D341Med (cell line): ENCODE data around the gene ABCA7.

Experiments used
- DNase-seq: peaks from one replicate; pipeline ENCODE4 v3.0.0; 2012; ENCODE audit warnings: low spot score

Gene ABCA7

DNA sequence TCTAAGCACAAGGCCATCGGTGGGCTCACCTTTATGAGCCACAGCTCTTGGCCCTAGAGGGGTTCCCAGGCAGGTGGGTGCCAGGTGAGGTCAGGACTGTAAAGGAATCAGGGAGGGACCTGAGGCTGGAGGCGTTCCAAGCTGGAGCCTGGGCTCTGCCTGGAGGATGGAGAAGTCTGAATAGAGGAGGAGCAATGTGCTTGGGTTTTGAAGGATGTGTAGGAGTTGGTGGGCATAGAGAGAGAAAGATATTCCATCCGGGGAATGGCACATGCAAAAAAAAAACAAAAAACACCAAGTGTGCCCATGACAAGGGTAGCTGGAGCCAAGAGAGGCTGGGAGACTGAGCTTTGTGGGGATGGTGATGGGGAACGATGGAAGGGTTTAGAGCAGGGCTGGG, 37.3 kb upstream of the ABCA7 start:
- DNase-seq: no peak

DNA sequence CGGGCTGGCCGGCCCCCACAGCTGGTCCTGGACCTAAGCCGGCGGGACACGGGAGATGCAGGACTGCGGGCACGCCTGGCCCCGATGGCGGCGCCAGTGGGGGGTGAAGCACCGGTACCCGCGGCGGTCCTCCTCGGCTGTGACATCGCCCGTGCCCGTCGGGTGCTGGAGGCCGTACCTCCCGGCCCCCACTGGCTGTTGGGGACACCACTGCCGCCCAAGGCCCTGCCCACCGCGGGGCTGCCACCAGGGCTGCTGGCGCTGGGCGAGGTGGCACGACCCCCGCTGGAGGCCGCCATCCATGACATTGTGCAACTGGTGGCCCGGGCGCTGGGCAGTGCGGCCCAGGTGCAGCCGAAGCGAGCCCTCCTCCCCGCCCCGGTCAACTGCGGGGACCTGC, 36.6 kb upstream of the ABCA7 start:
- DNase-seq: no peak

DNA sequence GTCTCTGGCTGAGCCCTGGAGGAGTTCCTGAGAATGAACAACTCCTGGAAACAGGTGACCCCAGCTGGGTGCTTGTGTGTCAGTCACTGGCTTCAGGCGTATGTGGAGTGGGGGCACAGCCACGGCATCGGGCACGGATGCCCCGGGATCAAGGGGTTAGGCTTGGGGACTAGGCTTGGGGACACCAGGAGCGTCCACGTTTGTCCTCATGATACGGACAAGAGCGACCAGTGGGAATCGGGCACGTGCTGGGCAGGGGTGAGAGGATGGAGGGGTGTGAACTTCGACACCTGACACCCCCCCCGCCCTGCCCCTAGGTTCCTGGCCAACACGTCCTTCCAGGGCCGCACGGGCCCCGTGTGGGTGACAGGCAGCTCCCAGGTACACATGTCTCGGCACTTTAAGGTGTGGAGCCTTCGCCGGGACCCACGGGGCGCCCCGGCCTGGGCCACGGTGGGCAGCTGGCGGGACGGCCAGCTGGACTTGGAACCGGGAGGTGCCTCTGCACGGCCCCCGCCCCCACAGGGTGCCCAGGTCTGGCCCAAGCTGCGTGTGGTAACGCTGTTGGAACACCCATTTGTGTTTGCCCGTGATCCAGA, 35.6 kb upstream of the ABCA7 start:
- DNase-seq: no peak

DNA sequence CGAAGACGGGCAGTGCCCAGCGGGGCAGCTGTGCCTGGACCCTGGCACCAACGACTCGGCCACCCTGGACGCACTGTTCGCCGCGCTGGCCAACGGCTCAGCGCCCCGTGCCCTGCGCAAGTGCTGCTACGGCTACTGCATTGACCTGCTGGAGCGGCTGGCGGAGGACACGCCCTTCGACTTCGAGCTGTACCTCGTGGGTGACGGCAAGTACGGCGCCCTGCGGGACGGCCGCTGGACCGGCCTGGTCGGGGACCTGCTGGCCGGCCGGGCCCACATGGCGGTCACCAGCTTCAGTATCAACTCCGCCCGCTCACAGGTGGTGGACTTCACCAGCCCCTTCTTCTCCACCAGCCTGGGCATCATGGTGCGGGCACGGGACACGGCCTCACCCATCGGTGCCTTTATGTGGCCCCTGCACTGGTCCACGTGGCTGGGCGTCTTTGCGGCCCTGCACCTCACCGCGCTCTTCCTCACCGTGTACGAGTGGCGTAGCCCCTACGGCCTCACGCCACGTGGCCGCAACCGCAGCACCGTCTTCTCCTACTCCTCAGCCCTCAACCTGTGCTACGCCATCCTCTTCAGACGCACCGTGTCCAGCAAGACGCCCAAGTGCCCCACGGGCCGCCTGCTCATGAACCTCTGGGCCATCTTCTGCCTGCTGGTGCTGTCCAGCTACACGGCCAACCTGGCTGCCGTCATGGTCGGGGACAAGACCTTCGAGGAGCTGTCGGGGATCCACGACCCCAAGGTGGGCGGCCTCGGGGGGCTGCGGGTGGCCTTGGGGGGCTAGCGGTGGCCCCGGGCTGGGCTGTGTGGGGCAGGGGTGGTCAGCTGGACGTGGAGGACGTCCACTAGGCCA, 34.9 kb upstream of the ABCA7 start:
- DNase-seq: no peak

DNA sequence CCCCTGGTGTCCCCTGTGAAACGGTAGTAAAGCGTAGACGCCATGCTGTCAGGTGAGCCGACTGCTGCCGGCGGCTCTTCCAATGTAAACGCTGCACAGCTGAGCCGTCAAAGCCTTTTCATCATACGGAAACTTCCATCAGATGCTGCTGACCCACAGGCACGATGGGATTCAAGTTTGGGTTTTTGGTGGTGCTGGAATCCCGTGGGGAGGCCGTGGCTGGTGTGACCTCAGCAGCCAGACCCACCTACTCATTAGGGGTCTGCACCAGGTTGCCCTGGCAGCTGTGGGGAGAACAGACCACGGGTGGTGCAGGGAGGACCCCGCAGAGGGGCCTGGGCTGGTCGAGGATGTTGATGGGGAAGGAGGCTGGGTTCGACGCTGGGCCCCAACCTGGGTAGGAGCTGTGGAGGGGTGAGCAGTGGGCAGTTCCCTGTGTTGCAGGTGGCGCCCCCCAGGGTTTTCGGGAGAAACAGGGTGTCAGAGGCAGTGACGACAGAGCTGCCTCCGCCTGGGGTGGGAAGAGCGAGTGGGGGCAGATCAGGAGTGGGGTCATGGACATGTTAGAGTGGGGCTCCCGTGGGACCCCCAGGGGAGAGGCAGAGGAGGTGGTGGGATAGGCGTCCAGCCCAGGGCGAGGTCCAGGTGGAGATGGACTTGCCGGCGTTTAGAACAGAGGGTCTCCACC, 33.1 kb upstream of the ABCA7 start:
- DNase-seq: no peak

DNA sequence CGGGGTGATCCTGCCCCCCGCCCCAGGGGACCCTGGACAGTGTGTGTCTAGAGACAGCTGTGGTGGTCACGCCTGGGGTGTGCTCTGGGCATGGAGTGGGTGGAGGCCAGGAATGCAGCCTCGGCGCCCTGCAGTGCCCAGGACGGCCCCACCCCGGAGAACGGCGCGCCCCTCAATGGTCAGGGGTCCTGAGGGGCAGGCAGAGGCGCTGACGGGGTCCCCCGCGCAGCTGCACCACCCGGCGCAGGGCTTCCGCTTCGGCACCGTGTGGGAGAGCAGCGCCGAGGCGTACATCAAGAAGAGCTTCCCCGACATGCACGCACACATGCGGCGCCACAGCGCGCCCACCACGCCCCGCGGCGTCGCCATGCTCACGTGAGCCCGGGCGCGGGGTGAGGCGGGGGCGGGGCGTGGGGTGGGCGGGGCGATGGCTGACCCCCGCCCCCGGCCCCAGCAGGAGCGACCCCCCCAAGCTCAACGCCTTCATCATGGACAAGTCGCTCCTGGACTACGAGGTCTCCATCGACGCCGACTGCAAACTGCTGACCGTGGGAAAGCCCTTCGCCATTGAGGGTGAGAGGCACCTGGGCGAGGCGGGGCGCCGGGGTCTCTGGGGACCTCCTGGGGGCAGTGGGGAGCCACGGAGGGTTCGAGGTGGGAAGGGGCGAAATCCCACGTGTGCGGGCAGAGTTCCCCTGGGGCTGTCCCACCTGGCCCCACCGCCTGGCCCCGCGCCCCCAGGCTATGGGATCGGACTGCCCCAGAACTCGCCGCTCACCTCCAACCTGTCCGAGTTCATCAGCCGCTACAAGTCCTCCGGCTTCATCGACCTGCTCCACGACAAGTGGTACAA, 32.3 kb upstream of the ABCA7 start:
- no peak for DNase-seq

DNA sequence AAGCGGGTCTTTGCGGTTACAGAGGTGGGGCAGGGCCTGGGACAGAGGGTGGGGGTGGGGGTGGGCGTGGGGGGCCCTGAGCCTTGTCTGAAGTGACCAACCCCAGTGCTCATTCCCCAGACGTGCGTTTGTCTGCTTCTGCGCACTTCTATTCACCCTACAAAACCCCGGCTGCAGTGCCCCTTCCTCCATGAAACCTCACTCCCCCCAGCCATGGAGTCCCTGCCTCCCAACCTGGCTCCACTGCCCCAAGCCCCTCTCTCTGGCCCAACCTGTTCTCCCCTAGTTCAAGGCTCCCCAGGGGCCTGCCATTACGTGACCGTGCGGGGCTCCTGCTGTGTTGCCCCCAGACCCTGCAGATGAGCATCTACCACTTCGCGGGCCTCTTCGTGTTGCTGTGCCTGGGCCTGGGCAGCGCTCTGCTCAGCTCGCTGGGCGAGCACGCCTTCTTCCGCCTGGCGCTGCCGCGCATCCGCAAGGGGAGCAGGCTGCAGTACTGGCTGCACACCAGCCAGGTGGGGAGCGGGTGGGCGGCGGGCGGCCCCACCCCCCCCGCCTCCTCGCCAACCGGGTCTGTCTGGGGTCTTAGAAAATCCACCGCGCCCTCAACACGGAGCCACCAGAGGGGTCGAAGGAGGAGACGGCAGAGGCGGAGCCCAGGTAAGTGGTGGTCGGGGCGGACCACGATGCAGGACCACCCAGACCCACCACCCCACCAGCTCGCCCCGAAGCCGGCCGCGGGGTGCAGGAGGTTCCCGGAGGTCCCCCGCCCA, 31.5 kb upstream of the ABCA7 start:
- DNase-seq: peak; percentile 49

DNA sequence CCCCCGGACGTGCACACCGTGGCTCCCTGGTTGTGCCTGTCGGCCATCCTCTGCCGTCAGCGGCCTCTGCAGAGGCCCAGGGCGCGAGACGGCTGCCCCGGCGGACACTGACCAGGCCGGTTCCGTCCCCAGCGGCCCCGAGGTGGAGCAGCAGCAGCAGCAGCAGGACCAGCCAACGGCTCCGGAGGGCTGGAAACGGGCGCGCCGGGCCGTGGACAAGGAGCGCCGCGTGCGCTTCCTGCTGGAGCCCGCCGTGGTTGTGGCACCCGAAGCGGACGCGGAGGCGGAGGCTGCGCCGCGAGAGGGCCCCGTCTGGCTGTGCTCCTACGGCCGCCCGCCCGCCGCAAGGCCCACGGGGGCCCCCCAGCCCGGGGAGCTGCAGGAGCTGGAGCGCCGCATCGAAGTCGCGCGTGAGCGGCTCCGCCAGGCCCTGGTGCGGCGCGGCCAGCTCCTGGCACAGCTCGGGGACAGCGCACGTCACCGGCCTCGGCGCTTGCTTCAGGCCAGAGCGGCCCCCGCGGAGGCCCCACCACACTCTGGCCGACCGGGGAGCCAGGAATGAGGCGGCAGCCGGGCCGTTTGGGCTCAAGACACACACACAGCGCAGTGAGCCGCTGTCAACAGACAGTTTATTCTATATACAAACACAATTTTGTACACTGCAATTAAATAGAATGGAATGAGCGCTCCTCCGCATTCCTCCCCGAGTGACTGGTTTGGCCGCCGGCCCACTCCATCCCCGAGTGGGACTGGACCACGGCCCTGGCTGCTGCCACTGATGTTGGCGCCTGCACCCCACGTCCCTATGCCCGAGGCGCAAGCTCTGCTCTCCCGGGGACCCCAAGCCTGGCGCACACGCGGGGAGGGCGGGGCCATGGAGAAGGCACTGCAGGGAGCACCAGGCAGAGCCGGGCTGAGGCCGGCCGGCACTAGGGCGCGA, 30.6 kb upstream of the ABCA7 start:
- DNase-seq: peak; percentile 47

DNA sequence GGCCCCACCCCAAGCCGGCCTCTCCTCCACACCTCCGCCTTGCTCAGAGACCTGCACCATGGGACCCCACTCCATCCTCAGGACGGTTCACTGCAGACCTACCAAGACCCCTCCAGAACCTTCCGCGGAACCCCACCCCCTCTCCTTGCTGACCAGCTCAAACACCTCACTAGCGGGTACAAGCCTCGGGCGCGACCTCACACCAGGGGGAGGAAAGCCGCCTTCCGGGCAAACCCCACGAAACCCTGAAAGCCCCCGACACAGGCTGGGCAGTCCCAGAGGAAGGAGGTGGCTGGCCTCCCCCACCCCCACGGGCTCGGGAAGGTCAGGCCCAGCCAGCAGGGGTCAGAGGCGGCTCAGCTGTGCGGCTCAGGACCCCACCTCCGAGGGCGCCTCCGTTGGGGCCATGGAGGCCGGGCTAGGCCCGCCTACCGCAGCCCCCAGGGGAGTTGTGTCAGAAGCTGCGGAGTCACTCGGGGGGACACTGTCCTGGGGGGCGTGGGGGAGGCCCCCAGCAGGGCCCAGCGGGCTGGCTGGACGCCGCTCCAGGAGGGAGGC, 29.8 kb upstream of the ABCA7 start:
- no peak for DNase-seq

DNA sequence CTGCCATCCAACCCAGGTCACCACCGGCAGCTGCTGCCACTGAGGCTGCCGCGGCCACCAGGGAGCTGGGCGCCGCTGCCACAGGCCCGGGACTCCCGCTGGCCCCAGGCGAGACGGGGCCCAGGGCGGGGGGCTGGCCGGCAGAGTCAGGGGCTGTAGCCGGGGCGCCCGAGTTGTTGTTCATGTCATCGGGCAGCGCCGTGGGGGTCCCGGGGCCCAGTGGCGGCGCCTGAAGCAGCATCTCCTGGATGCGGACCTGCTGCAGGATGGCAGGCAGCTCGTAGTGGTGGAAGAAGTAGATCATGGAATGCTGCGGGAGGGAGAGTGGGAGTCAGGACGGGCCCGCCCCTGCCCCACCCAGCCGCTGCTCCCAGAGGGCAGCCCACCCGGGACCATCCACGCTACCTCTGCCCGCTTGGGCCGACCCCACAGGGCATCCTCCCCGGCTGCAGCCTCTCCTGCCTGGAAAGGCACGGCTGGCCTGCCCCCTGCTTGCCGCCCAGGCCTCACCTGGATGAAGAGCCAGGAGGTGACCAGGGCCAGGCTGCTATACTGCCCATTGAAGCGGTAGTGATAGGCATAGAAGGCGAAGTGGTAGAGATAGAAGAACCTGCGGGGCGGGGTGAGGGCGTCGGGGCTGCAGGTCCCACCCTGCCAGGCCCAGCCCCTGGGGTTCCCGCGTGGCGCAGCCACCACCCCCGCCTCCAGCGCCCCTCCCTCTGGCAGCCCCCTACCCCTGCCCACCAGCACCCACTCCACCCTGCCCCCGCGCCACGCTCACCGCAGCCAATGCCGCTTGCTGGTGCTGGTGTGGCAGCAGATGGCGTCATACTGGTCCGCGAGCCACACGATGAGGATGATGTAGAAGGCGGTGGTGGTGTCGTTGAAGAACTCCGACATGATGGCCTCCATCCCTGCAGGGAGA, 29.1 kb upstream of the ABCA7 start:
- DNase-seq: no peak

DNA sequence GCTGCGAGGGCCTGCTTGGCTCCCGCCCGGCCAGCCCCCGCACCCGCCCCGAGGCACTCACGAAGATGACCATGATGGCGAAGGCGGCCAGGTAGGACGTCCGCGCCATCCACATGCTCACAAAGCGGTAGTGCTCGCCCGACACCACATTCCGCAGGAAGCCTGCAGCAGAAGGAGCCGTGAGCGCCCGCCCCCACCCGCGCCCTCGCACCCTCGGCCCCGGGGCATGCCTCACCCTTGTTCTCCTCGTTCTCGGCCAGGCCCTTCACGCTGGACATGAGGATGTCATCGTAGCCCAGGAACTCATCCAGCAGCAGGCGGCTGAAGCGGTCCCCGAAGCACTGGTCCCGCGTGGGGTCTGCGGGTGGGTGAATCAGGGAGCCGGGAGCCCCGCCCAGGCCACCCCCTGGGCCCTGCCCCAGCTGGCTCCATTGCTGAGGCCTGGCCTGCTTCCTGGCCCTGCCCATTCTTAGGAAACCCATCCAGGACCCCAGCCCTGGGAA, 28.0 kb upstream of the ABCA7 start:
- DNase-seq: no peak

DNA sequence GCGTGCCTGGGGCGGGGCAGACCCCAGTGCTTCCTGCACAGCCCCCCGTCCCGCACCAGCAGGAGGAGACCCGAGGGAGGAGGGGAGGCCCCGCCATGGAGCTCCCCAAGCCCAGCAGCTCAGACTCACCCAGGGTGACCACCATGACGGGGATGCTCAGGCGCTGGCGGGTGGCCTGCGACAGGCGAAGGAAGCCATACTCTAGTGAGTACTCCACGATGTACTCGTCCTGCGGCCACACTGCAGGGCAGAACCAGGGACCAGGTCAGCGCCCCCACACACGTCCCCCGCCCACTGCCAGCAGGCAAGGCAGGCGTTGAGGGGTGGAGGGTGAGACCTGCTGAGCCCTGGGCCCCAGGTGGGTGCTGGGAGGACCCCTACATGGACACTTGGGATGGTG, 27.6 kb upstream of the ABCA7 start:
- no peak for DNase-seq

DNA sequence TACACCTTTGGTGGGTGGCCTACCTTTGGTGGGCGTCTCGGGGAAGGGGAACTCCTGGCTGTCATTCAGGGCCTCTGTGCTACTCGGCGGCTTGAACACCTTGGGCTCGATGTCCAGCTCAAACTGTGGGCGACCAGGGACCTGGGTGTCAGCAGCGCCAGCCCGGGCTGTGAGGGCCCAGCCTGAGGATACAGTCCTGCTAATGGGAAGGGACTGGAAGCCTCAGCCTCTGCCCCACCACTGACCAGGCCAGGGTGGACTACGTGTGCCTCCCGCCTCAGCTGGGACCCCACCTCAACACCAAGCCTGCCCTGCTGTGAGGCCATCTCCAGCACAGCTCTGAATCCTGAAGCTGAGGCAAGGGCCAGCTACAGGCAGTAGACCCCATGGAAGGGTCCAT, 26.7 kb upstream of the ABCA7 start:
- DNase-seq: no peak

DNA sequence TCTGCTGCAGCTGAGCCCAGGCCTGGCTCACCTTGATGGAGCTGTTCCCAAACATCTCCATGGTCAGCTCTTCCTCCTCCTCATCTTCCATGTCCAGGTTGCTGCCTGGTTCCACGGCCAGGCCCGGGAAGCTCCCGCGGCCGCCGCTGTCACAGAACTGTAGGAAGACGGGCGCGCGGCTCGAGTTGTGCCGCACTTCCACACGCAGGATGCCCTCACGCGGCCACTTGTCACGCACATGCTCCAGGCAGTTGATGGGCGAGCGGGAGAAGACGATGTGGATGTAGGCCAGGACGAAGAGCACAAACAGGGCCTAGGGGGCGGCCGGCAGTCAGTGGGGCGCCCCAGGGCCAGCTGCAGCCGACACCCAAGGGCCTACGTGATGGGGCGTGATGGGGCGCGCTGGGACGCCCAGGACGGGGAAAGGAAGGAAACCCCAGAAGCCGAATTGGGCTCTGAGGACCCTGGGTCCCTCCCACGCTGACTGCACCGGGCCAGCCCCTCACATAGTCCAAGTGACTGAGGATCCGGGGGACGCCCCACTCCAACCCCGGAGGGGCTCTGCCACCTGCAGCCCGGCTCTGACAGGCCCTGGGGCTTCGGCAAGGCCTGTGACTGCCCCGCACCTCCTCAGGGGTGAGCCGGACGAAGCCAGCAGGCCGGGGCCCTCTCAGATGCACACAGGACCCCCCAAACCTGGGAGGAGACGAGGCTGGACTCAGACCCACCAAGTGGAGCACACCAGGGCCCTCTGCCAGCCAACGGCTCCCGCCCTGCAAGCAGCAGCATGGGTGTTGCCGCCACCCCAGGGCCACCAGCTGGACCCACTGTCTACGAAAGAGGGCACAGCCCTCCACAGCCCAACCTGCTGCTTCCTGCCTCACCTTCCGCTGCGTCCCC, 25.5 kb upstream of the ABCA7 start:
- no peak for DNase-seq

DNA sequence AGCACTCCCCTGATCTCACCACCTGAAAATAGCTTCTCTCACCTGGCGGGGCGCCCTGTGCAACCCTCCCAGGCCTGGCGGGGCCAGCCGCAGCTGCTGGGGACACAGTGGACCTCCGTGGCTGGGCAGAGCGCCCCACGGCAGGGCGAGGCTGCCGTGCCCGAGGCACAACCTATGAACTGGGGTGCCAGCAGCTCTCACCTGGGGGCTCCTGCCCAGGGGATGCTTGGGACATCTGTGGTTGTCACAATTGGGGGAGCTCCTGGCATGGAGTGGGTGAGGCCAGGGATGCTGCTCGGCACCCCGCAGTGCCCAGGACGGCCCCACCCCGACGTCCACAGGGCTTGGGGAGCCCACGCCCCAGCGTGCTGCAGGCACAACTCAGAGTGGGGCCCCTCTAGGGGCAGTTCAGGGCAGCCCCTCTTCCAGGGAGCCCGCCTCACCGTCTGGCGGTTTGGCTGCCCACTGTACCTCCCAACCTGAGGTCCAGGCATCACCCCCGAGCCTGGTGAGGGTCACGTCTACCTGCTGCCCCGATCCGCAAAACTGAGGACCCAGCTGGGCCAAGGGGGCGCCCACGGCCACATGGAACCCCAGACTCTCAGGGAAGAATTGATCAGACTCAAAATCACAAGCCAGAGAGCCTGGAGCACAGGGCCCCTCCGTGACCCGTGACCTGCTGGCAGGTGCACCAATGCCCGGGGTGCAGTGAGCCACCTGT, 24.7 kb upstream of the ABCA7 start:
- no peak for DNase-seq

DNA sequence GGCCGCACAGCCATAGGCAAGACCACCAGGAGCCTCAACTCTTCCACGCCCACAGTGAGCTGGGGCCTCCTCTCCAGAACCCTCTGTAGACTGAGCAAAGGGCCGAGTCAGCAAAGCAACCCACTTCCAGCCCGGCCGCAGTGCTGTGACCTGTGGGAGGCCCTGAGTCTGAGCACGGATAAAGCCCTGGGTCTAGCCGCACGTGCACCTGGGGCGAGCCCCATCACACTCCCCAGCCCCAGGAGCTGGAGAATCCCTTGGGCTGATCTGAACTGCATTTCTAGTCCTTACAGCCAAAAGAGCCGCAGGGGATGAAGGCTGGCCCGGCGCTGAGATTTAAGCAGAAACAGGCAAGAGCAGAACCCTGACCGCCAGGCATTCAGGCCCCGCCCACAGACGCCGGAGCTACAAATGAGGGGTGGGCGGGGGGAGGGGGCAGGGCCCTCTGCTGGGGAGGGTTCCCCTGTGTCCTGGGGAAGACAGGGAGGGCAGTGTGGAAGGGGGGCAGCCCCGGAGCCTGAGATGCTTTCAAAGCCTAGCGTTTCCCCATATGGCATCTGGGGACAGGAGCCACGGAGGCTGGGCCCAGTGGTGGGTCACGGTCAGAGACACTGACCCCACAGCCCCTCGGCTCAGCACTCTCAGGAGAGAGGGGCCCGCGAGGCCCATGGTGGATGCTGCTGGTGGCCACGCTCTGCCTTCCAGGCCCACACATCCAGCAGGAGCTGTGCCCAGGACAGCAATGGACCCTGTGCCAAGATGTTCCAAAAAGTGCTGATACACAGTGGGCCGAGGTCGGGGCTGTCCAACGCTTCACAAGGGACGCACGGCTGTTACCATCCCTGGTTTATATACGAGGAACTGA, 23.9 kb upstream of the ABCA7 start:
- DNase-seq: no peak
